Astrocyte (in vitro differentiated cells and primary cell): ENCODE results near the gene IRF2BPL. TPM values are rescaled to one million over a fixed set of nuclear protein-coding genes. Genes with fewer than 3 reads are reported as not detected.

Experiments
- DNase-seq: peaks from one replicate; pipeline ENCODE4 v3.0.0-alpha.2; 2010; ENCODE audit warnings: low read depth
- FAIRE-seq: peaks from 2 replicates; lab custom pipeline; 2011; peaks lifted over from hg19 to GRCh38; lab: Jason Lieb, UNC
- H2AFZ ChIP-seq: 2 replicates; pipeline ENCODE4 v1.6.0; 2012; ENCODE audit warnings: low read depth, low read length, inconsistent platforms
- H3K27ac ChIP-seq: 2 replicates; pipeline ENCODE4 v1.5.1; 2011; ENCODE audit warnings: low read depth, low read length, inconsistent platforms
- H3K27me3 ChIP-seq: 2 replicates; pipeline ENCODE4 v1.6.0; 2011; ENCODE audit warnings: low read length, inconsistent platforms; ENCODE audit not compliant: insufficient read depth
- H3K36me3 ChIP-seq: 2 replicates; pipeline ENCODE4 v1.5.1; 2011; ENCODE audit warnings: low read length, inconsistent platforms; ENCODE audit not compliant: insufficient read depth
- H3K4me1 ChIP-seq: 2 replicates; pipeline ENCODE4 v1.5.1; 2011; ENCODE audit warnings: low read length, inconsistent platforms; ENCODE audit not compliant: insufficient read depth
- H3K4me2 ChIP-seq: 2 replicates; pipeline ENCODE4 v1.6.0; 2012; ENCODE audit warnings: low read length, inconsistent platforms
- H3K4me3 ChIP-seq: 2 replicates; pipeline ENCODE4 v1.5.1; 2011; ENCODE audit warnings: low read depth, mild to moderate bottlenecking, low read length, inconsistent platforms; ENCODE audit not compliant: insufficient read depth
- H3K79me2 ChIP-seq: 2 replicates; pipeline ENCODE4 v1.6.0; 2012; ENCODE audit warnings: mild to moderate bottlenecking, low read length, inconsistent platforms; ENCODE audit not compliant: insufficient read depth
- H3K9ac ChIP-seq: 2 replicates; pipeline ENCODE4 v1.6.0; 2012; ENCODE audit warnings: mild to moderate bottlenecking, low read length, inconsistent platforms
- H3K9me3 ChIP-seq: 2 replicates; pipeline ENCODE4 v1.5.1; 2012; ENCODE audit warnings: low read depth, mild to moderate bottlenecking, low read length, inconsistent platforms; ENCODE audit not compliant: insufficient read depth
- H4K20me1 ChIP-seq: 2 replicates; pipeline ENCODE4 v1.6.0; 2012; ENCODE audit warnings: low read length, inconsistent platforms; ENCODE audit not compliant: insufficient read depth
- H3K27ac Mint-ChIP-seq: one replicate; pipeline ENCODE4 v1.8.0; 2021; ENCODE audit warnings: mild to moderate bottlenecking, mixed read lengths; ENCODE audit not compliant: unreplicated experiment
- H3K27me3 Mint-ChIP-seq: one replicate; pipeline ENCODE4 v1.8.0; 2021; ENCODE audit warnings: low read depth, mixed read lengths; ENCODE audit not compliant: unreplicated experiment
- H3K36me3 Mint-ChIP-seq: one replicate; pipeline ENCODE4 v1.8.0; 2021; ENCODE audit warnings: low read depth, mixed read lengths; ENCODE audit not compliant: unreplicated experiment
- H3K4me1 Mint-ChIP-seq: one replicate; pipeline ENCODE4 v1.8.0; 2021; ENCODE audit warnings: low read depth, mixed read lengths; ENCODE audit not compliant: unreplicated experiment
- H3K4me3 Mint-ChIP-seq: one replicate; pipeline ENCODE4 v1.8.0; 2021; ENCODE audit warnings: mild to moderate bottlenecking, moderate library complexity, mixed read lengths; ENCODE audit not compliant: unreplicated experiment
- H3K9me3 Mint-ChIP-seq: one replicate; pipeline ENCODE4 v1.8.0; 2021; ENCODE audit warnings: mild to moderate bottlenecking, mixed read lengths; ENCODE audit not compliant: unreplicated experiment
- EZH2 ChIP-seq: IDR thresholded peaks from 2 replicates; pipeline ENCODE4 v1.6.1; 2012; ENCODE audit warnings: mild to moderate bottlenecking, low read length, inconsistent platforms; ENCODE audit not compliant: insufficient read depth
- total RNA-seq: library from RNA; stranded (reverse); gene quantifications from 2 replicates; pipeline ENCODE4 v1.2.1, GENCODE V29; 2021
- TF ChIP-seq, protein P1 (sequence below): IDR thresholded peaks from 2 replicates; pipeline ENCODE4 v1.5.1; 2011; ENCODE audit warnings: low read depth, mild to moderate bottlenecking, inconsistent platforms, low read length, moderate library complexity; ENCODE audit not compliant: insufficient read depth

Gene IRF2BPL
- total RNA-seq, 1 donor from 2014 or later, result 42.7 TPM

DNA sequence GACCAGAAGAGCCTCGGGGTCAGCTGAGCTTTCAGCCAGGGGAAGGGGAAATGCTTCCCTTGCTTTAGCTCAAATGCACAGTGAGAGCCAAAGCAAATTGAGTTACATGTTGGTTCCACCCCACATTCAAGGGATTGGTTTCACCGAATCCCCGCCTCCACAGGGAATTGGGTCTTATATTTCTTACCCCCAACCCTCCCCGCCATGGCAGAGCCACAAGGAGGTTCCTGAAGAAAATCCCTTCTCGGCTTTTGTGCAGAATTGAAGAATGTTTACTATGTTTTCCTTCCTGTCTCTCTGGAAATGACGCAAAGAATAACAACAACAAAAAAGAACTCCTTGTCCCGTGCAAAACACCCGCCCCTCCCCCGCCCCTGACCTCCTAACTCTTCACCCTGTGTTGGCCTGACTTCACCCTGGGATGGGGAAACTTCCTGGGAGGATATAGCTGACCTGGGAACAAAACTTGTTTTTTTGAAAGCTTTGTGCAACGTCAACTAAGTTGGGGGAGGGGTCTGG lies 47.7 kb upstream of the IRF2BPL start:
- no peak overlapping the region for H3K4me3 Mint-ChIP-seq
- no peak overlapping the region for H3K27ac ChIP-seq

DNA sequence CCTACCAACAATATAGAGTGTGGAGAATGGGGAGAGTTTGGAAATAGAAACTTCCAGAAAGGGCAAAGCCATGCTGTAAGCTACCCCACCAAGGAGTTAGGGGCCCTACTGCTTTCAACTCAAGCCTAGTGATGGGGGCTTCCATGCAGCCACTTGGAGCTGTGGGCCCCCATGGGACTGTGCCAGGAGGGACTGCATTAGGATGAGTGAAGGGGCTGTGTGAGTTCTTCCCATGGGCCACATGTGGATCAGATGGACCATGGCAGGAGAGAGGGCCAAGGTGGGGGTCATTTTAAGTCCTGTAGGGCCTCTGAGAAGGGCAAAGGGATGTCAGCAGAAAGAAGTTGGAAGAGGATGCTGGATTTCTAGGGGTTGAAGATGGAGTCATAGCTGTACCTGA lies 46.5 kb upstream of the IRF2BPL start:
- no peak for TF ChIP-seq EZH2
- TF ChIP-seq, protein P1, sequence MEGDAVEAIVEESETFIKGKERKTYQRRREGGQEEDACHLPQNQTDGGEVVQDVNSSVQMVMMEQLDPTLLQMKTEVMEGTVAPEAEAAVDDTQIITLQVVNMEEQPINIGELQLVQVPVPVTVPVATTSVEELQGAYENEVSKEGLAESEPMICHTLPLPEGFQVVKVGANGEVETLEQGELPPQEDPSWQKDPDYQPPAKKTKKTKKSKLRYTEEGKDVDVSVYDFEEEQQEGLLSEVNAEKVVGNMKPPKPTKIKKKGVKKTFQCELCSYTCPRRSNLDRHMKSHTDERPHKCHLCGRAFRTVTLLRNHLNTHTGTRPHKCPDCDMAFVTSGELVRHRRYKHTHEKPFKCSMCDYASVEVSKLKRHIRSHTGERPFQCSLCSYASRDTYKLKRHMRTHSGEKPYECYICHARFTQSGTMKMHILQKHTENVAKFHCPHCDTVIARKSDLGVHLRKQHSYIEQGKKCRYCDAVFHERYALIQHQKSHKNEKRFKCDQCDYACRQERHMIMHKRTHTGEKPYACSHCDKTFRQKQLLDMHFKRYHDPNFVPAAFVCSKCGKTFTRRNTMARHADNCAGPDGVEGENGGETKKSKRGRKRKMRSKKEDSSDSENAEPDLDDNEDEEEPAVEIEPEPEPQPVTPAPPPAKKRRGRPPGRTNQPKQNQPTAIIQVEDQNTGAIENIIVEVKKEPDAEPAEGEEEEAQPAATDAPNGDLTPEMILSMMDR, result no peak
- no peak overlapping the region for H2AFZ ChIP-seq
- H3K36me3 Mint-ChIP-seq, result no peaks in the 10 kb centered on the region
- DNase-seq (no peak), FAIRE-seq (no peak)
- H4K20me1 ChIP-seq, result no peaks in the 10 kb centered on the region
- no peak overlapping the region for H3K4me2 ChIP-seq
- peaks cover 10% of the 10 kb centered on the region for H3K4me1 Mint-ChIP-seq
- H3K79me2 ChIP-seq, result no peaks in the 10 kb centered on the region
- peaks cover 3% of the 10 kb centered on the region for H3K9me3 Mint-ChIP-seq
- H3K9ac ChIP-seq, result no peak overlapping the region
- H3K27me3 Mint-ChIP-seq, result peaks cover 4% of the 10 kb centered on the region
- H3K36me3 ChIP-seq, result no peaks in the 10 kb centered on the region
- no peaks in the 10 kb centered on the region for H3K27me3 ChIP-seq
- H3K4me1 ChIP-seq, result no peaks in the 10 kb centered on the region
- no peak overlapping the region for H3K27ac ChIP-seq
- H3K9me3 ChIP-seq, result no peaks in the 10 kb centered on the region
- H3K4me3 ChIP-seq, result no peak overlapping the region
- H3K27ac Mint-ChIP-seq, result peak overlapping the region; percentile 59
- no peak overlapping the region for H3K4me3 Mint-ChIP-seq

More for the DNA sequence above, 47.7 kb upstream of the IRF2BPL start:
- Mint-ChIP-seq H3K27ac (peak overlapping the region; percentile 41), H3K27me3 (no peaks in the 10 kb centered on the region), H3K4me1 (peaks cover 10% of the 10 kb centered on the region), H3K9me3 (peaks cover 6% of the 10 kb centered on the region), H3K36me3 (no peaks in the 10 kb centered on the region)
- H2AFZ ChIP-seq, result no peak overlapping the region
- no peaks in the 10 kb centered on the region for H3K36me3 ChIP-seq
- H3K27me3 ChIP-seq, result no peaks in the 10 kb centered on the region
- no peak overlapping the region for H3K4me3 ChIP-seq
- no peaks in the 10 kb centered on the region for H4K20me1 ChIP-seq
- H3K79me2 ChIP-seq, result no peaks in the 10 kb centered on the region
- no peak for DNase-seq
- TF ChIP-seq, protein P1, result no peak
- TF ChIP-seq EZH2, result no peak
- peak overlapping the region; percentile 19 for H3K4me2 ChIP-seq
- H3K4me1 ChIP-seq, result no peaks in the 10 kb centered on the region
- H3K9ac ChIP-seq, result no peak overlapping the region
- H3K9me3 ChIP-seq, result no peaks in the 10 kb centered on the region
- no peak for FAIRE-seq

DNA sequence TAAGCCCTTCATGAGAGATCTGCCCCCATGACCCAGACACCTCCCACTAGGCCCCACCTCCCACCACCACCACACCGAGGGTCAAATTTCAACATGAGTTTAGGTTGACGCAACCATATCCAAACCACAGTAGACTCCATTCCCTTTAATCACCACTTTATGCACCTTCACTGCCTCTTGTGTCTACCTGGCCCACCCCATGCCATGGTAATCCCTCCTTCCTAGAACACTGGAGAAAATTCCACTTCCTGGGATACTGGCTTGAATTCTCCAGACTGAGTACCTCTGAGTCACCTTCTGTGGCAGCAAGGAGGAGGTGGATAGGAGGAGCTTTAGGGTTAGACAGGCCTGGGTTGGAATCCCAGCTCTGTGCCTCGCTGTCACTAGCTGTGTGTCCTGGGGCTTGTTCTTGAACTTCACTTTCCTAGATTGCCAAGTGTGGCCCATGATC lies 43.5 kb upstream of the IRF2BPL start:
- Mint-ChIP-seq H3K4me1 (peaks cover 13% of the 10 kb centered on the region), H3K9me3 (no peaks in the 10 kb centered on the region), H3K27me3 (peaks cover 18% of the 10 kb centered on the region), H3K36me3 (no peaks in the 10 kb centered on the region), H3K4me3 (no peak overlapping the region), H3K27ac (no peak overlapping the region)
- H3K9ac ChIP-seq, result no peak overlapping the region
- H3K36me3 ChIP-seq, result no peaks in the 10 kb centered on the region
- H4K20me1 ChIP-seq, result no peaks in the 10 kb centered on the region
- H3K79me2 ChIP-seq, result no peaks in the 10 kb centered on the region
- H3K4me1 ChIP-seq, result no peaks in the 10 kb centered on the region
- no peaks in the 10 kb centered on the region for H3K9me3 ChIP-seq
- H3K27me3 ChIP-seq, result no peaks in the 10 kb centered on the region
- TF ChIP-seq, protein P1, result no peak
- no peak for TF ChIP-seq EZH2
- no peak overlapping the region for H3K27ac ChIP-seq
- DNase-seq (peak; percentile 44), FAIRE-seq (no peak)
- no peak overlapping the region for H3K4me3 ChIP-seq
- H3K4me2 ChIP-seq, result no peak overlapping the region
- no peak overlapping the region for H2AFZ ChIP-seq
